GM19463 (cell line): Measurements from ENCODE around the gene DOCK1.

ENCODE experiments used
- ATAC-seq: cut with Tn5 transposase; IDR thresholded peaks from one replicate; pipeline ENCODE4 v1.9.1; 2021; ENCODE audit warnings: mild to moderate bottlenecking, moderate library complexity; ENCODE audit not compliant: unreplicated experiment

The DOCK1 gene

GRCh38 chr10:127410030-127410429, 504.8 kb downstream of the DOCK1 start:
- no peak for ATAC-seq

DNA sequence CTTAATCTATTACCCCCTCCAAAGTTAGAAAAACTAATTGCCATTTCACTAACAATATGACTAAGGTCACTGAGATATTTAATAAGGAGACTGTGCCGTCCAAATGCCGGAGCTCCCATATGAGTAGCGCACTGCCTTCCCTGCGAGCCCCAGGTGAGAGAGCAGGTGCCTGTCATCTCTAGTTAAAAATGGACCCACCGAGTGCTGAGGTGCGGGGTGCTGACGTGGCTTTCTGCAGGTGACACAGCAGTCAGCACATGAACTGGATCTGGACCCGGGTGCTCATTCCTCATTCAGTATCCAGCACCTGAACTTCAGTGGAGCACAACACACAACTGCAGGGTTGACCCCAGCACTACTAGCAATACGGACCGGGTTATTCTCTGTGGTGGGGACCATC, 505.8 kb downstream of the DOCK1 start:
- ATAC-seq = no peak

GRCh38 chr10:127413326-127413725, 508.1 kb downstream of the DOCK1 start:
- ATAC-seq = no peak

GRCh38 chr10:127414024-127414423, 508.8 kb downstream of the DOCK1 start:
- no peak for ATAC-seq

- no peak for ATAC-seq
Observed at GRCh38 chr10:127415116-127415515, 509.9 kb downstream of the DOCK1 start.

- no peak for ATAC-seq
Observed at GRCh38 chr10:127415901-127416581, 510.8 kb downstream of the DOCK1 start.

DNA sequence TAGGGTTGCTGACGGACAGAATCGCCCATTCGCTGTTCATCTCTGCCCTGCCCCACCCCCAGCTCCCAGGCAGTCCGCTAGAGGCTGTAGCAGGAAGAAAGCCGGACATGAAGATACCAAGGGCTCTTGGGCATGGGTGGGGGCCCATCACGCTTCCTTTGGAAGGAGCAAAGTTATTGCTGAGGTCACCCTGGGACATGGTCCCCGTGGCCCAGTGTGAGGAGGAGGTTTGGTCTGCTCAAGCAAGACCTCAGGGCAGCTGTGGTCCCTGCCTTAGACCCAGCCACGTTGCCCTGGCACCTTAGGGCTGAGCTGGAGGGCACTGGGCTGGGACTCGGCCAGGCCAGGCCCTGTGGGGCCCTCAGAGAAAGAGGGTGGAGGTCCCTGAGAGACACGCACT, 511.8 kb downstream of the DOCK1 start:
- no peak for ATAC-seq

DNA sequence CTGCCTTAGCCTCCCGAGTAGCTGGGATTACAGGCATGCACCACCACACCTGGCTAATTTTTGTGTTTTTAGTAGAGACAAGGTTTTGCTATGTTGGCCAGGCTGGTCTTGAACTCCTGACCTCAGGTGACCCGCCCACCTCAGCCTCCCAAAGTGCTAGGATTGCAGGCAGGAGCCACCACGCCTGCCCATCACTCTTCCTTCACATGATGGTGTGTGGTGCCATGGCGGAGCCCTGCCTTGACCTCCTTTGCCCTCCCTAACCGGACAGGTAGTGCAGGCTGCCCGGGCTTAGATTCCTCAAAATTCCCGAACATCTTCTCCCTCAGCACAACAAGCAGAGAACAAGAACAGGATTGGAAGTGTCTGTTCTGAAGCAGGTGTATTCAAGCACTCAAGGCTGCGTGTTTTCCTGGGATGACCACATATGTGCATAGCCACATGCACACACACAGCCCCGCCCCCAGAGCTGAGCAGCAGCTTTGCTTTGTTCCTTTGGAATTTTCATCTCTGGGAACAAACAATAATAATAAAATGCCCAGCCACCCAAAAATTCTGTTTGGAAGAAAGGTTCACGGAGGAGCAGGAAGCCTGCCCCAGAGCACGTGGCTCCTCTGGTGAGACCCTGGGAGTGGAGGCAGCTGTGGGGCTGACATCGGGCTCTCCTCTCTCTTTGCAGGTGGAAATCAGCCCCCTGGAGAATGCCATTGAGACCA, 512.6 kb downstream of the DOCK1 start:
- ATAC-seq = no peak

GRCh38 chr10:127418536-127419168, 513.4 kb downstream of the DOCK1 start:
- ATAC-seq = no peak

DNA sequence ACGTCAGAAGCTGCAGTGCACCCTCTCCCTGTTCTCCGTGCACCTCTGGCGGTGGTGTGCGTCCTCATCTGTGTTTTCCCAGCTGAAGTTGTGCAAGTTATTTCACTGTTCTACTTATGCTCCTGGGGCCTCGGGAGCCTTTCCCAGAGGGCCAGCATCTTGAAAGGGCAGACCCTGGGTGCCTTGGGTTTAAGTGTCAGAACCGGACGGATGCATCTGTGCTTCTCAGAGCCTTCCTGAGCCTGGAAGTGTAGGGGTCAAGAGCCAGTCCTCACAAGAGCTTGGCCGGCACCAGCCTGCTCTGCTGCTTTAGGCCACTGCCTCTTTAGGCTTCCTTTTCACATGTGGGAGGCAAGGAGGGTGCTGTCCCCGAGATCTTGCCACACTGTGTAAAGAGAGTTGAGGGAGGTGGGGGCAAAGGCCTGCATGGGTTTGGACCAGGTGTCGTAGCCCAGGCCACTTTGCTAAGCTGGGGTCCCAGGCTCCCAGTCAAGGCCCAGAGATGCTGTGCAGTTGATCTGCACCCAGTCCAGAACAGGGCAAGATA, 515.0 kb downstream of the DOCK1 start:
- no peak for ATAC-seq

- no peak for ATAC-seq
Observed at GRCh38 chr10:127423218-127423915, 518.1 kb downstream of the DOCK1 start.

DNA sequence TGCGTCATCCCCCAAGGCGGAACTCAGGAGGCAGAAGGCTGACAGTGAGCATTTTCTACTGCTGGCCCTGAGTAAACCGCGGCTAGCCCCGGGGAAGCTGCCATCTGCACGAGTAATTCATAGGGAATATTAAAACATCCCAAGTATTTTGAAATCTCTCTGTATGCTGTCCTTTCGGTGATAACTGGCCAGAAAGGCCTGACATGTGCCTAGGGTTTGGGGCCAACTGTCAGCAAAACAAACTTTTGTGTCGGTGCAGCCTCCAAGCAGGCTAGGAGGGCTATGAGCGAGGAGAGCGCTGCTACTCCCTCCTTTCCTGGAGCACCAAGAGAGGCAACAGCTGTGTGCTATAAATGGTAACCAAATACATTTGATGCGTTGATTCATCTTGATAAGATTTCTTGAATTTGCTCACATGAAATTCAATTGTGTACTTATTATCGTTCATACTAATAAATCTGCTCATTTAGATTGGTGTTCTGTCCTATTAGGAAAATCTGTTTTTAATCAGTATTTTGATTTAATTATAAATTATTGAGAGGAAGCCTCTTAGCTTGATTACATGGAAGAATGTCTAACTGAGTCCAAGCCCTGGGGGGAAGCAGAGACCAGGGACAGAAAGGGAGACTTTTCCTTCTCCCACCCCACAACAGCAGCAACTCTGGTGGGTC, 519.5 kb downstream of the DOCK1 start:
- no peak for ATAC-seq

DNA sequence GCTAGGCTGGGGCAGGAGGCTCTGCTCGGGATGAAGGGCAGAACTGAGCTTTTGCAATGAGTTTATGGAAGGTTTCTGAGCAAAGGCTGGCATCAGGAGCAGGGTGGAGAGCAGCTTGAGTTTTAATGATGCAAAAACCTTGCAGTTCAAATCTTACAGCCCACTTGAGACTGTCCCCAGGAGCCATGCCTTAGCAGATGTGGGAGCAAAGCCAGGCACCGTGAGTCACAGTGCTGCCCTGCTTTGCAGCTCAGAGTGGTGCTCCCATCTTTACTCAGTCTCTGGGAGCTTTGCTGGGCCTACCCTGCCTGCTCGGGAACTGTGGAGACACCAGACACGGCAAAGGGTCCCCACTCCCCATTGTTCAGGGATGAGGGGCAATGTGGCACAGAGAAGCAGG, 521.5 kb downstream of the DOCK1 start:
- no peak for ATAC-seq

- no peak for ATAC-seq
Observed at GRCh38 chr10:127427926-127428325, 522.7 kb downstream of the DOCK1 start.

- no peak for ATAC-seq
Observed at GRCh38 chr10:127428385-127428980, 523.3 kb downstream of the DOCK1 start.

DNA sequence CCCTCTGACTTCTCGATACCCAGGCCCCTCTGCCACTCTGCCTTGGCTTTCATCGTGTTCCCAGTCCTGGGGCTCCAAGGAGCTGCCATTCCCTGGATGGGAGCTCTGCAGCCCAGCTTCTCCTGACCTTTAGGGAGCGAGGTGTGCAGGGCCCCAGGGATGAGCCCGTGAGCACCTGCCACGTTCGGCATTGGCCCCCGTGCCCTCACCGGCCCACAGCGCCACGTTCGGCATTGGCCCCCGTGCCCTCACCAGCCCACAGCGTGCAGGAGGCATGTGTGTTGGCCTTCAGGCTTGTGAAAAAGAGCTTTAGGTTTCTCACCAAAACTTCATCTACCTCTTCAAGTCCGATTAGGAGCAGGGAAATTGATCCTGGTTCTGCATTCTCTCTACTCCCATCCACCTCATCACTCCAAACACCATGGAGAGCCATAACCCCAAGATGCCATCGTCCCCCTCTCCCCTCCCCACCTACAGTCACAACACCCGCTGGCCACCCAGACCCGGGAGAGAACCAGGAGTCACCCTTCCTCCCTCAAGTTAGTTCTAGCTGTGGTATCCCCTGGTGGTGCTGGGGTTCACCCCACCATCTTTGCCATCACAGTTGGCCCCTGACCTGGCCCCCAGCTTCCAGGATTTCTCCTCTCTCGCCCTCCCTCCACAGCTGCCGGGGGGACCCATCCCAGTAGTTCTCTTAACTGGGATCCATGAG, 524.5 kb downstream of the DOCK1 start:
- no peak for ATAC-seq

DNA sequence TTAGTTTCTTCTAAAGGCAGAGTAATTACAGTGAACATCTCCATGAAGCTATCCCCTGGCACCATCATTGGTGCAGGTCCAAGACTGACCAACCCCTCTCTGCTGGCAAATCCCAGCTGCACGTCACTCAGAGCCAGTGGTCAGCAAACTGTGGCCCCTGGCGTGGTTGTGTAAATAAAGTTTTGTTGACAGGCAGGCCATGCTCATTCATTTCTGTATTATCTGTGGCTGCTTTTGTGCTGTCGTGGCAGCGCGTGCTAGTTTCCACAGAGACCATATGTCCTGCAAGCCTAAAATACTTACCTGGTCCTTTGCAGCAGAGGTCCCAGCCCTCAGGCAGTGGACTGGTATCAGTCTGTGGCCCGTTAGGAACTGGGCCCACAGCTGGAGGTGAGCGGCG, 526.3 kb downstream of the DOCK1 start:
- no peak for ATAC-seq

GRCh38 chr10:127434006-127434405, 528.8 kb downstream of the DOCK1 start:
- ATAC-seq = no peak

- no peak for ATAC-seq
Observed at GRCh38 chr10:127435246-127435645, 530.0 kb downstream of the DOCK1 start.

- no peak for ATAC-seq
Observed at GRCh38 chr10:127440371-127440770, 535.1 kb downstream of the DOCK1 start.
